ENCODE data around the gene ZIC4.

Gene ZIC4

DNA sequence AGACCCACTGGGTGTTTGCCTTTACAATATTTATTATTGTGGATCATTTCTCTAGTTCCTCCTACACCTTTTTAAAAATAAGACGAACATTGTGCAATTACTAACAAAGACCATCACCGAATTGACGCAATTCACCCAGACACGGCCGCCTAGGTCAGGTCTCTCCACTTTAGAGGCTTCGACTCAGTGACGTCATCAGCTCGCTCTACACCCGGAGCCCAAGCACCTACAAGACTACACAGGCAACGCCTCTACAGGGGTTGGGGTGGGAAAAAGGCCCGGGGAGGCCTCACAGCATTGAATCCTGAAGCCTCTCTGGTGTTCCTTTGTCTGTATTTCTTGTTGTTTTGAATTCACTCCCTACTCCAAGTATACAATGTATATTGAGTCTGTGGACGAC, 16.6 kb downstream of the ZIC4 start:
- no peak for DNase-seq

DNA sequence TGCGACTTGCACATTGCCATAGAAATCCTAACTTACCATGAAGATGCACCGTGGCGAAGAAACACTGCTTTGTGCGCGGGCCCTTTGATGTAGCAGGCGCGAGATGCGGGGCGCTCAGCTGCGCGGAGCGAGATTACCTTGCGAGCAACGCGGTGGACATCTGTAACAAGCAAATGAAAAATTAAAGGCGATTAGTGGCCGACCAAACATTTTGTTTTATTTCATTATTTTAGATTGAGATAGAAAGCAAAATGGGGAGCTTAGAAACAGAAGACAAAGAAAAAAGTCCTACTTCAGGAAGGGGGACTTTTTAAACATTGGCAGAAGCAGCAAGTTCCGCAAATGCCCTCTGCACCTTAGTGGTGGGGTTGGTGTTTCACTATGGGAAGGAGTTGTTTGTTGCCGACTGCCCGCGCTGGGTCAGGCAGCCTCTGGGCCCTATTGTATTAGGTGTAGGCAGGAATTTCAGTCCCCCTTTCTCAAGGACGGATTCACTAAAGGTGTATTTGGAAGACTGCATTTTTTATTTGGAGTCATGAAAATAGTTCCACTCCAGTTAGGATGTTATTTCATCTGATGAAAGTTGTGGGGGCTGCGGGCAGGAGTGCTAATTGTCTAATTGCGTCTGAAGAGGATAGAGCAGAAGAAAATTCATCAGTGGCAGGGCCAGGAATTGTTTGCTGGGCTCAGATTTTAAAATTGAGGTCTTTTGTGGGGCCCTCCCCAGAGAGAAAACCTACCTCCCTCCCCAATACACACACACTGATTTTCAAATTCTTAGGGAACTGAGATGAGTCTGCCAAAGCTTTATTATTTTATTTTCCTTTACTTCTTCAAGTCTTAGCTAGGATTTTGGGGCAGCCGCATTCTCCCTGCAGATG, 17.4 kb downstream of the ZIC4 start:
- no peak for DNase-seq

DNA sequence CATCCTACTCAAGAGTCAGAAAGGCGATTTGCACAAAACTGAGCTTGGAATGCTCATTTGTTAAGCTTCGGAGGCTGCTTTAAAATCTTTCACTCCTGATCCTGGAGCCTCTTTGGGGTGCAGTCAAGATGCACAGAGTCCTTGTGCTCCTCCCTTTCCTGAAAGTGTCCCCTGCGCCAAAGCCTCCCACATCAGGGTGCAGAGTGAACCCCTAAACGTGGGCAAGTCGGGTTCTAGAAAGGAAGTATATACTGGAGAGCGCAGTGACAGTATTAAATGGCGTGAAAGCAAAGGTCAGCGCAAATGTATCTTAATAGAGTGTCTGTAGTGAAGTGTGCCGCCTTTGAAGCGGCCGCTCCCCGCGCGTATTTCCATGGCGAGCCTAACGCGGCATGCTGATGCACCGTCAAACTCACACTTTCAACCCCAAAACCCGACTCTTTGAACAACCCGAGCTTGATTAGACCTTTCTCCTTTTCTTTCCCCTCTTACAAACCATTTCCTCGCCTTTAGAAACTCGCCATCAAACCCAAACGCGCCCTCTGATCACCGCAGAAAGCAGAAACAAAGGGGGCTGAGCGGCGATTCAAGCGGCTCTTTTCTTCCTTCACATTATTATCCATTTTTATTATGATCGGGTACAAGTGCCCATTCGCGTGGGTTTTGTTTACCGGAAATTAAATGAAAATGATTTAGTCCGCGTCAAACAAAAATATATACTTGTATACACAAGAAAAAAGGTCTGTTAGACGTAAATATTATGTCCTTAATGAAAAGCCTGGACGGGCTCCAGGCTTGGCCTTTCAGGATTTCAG, 18.3 kb downstream of the ZIC4 start:
- no peak for DNase-seq

DNA sequence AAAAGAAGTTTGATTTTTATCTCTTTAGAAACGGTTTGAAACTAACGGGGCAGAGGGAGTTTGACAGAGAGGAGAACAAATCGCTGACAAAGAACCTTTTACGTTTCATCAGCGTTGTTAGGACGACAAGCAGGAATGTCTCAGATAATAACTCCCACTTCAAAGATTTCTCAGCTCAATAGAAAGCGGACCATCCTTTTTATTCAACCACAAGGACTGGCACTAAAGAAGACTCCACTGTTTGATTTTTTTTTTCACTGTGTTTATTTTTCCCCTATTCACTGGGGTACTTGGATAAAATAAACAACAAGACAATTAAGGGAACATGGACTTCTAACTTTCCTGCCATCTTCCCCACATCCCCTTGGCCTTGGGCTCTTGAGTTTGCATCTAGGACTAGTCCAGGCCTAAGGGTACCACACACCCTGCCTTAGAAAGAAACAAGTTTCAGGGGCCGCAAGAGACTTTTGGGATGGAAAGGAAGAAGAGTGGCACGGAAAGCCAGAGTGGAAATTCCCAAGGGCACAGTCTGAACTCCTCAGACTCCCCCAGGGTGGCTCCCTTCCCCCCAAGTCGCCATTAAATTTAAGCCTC, 19.0 kb downstream of the ZIC4 start:
- DNase-seq: no peak

DNA sequence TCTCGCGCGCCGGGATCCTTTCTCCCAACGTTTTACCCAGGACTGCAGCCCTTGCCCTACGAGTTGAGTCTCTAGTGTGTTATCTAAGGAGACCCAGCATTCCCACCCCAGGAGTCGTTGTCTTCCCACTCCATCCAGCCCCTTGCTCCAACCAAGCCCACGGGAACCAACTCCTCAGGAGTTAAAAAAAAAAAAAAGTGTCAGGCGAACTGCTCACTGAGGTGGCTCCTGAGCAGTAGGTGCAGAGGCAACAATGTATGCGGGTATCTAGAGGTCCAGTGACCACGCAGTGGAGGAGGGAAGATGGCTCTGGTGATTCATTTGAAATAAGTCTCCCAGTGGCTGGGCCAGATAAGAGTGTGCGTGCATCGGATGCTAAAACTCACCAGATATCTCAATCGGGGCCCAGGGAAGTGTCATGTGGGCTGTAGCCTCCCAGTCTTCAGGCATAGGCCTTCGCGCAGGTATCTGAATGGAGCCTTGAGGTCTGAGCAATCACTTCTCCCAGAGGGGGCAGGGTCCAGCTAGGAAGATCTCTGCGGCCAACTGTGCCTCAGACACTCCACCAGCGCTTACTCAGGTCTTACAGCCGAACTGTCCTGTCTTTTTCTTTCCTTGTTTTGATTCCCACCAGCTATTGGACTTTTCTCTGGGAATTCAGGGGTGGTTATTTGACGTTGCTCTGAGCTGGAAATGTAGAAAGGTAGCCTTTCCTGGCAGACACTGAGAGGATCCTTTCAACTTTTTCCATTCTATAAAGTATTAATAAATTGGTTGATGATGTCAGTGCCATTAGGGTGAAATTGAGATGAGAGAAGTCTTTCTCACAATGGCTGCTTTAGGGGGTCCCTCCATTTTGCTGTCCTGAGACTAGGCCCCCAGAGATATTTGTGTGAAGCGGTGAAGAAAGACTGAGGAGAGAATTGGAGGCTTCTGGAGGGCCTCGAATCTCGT, 21.0 kb downstream of the ZIC4 start:
- no peak for DNase-seq

DNA sequence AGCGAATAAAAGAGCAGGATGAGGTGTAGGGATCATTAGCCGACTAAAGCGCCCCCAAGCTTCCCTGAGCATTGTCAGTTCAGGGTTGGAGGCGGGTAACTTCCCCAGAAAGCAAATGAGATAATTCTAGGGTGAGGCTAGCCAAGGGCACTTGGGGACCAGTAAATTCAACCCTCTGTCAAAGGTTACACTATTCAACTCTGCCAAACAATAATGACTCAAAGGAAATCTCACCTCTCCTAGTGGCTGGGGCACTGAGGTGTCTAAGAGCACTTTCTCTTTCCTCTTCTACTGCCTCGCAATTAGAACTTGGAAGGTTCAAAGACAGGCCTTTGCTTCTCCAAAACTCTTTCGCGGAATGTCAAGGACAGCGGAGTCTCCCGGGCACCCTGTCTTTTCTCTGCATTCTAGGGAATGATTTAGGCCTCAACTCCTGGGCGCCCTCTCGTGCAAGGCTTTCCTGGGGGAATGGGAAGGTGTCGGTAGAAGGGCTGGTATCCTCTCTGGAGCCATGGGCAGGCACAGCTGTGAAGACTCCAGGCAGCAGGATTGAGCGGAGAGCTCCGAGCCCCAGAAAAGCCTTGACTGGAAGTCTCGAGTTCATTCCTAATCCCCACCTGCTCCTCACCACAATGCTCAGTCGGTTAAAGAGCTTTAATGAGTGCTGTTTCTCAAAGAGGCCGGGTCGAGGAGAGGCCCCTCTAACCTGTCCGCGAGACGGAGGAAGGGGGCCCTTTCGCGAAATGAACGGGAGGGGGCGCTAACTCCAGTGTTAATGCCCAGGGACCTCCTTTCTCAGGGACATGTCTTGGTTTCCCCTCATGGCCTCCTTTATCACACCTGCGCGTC, 21.9 kb downstream of the ZIC4 start:
- no peak for DNase-seq

DNA sequence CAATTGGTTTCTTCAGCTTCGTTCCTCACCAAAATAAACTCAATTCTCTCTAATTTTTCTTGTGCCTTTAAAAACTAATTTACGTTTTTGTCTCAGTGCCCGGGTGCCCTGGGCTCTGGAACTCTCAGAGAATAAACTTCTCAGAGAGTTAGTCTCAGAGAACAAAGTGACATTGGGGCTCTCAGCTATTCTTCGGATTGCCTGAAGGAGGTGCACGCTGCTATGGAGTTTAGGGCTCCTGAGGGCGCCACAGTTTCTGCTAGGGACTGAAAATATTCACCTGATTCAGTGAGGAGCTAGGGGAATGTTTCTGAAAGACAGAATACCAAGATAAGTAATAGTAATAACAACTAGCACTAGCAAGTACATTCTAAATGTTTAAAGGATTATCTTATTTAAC, 22.7 kb downstream of the ZIC4 start:
- no peak for DNase-seq

DNA sequence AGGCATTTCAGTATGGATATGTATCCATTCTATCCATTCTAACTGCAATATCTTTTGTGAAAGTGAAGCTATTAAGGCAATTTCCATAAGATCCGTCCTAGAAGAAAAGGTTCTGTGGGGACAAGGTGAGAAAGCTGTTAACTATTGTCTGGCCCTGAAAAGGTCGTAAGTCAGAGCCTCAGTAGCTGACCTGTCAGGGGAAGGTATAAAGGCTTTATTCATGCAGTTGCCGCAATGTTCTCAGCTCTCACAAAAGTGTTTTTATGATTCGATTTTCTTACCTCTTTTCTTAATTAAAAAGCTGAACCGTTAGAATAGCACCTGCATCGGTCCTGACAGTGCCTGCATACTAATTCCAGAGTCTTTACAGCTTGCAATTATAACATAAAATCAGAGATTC, 24.7 kb downstream of the ZIC4 start:
- DNase-seq: no peak

DNA sequence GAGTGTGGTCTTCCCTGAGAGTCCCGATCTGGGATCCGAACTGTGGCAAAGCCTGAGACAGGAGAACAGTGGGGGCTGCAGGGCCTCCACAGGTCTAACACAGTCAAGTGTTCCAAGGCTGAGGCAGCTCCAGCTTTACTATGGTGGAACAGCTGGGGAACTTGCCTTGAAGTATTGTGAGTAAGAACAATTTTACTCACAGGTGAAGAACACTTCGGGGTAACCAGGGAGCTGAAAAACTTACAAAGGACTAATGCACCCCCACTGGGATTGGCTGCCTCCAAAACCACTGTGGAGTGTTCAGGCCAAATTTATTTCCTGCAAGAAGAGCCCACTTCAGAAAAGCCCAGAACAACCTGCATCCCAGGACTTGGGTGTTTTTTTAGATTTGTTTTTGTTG, 25.4 kb downstream of the ZIC4 start:
- DNase-seq: no peak

DNA sequence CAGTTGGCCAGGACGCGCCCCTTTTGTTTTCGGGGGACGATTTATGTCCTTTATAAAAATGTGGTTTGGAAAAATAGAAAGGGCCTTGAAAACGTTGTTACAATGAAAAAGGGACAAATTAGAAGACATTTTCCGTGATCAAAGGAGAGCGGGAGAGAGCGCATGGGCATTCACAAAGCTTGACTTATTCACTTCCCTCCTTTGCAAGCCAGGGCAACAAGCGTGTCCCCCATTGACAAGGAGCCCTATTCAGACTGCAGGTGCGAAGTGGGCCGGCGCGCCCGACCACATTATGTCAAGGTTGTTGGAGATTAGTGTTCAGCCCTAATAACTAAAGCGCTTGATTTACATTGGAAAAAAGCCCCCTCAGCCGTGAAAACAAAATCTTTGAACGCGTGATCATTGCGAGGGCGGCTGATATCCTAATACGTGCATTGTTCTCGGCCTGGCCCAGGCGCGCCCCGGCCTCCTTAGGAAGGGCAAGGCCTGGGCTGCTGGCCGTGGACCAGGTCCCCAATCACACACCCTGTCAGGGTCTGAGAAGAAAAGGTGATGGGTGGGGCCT, 25.9 kb downstream of the ZIC4 start:
- DNase-seq: no peak

DNA sequence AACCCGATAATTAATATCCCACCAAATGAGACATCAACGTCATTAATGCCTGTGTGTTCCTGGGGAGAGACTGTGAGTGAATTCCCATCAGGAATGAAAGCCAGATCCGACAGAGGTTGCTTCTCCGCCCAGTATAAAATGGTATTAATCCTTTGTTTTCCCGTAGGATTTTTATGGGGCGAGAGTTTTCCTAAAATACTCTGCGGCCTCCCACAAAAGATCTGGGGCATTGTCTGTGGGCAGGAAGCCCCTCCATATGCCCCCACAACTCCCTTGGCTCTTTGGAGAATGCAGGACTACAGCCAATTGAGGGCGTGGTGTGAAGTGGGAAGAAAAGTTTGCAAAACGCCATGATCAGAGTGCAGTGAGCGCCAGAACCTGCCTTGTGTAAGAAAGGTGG, 26.7 kb downstream of the ZIC4 start:
- DNase-seq: no peak

DNA sequence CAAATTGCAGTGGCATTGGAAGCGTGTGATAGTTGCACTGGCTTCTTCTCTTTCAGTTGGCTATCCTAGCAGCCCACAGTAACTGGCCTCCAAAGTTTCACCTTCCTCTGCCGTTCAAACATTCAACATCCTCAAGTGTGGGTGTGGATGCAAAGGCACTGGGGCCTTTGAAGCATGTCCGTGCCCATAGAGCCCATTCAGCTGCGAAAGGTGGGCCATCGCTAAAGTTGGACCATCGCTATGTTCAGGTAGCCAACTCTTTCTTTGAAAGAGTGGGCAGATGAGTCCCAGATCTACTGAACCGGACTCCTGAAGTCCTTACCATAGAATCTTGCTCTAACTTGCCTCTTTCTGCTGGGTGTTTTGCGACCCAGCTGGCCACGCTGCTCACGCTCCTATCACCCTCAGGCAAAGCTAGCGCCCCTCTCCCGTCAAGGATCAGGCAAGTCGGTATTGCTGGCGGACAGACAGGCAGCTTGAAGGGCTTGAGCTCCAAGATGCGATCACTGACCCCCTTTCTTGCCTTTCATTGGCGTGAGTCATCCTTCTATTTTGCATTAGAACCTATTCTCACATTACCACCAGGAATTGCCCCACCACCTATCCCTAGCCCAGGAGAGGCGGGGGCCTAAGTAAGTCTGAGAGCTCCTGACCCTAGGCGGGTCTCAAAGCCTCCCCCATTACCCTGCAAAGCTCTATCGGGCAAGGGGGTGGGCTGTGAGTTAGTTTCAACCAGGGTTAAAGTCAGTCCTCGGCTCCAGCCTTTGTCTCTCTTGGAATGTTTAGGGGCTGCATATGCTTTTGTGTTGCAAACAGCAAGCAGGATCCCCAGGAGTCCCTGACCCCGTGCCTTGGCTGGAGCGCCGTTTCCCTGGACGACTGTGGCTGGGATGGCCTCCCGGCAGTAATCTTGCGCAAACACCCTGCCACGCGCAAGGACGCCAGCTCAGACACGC, 28.7 kb downstream of the ZIC4 start:
- DNase-seq: no peak

DNA sequence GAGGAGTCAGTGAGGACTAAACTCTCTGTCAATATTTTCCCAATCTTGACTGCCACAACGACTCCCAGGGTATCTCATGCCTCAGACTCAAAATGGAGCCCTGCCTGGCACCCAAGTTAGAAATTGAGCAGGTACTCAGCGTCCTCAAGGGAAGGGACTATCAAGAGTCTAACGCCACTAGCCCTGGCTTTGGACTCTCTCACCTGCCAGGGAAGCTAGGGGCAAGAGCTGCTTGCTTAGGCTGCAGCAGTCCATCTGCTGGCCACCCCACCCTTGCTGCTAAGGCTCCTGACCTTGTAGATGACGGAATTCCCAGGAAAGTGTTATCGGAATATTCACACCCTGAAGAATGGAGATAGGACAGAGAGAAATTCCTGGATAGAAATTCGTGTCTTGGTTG, 33.0 kb downstream of the ZIC4 start:
- no peak for DNase-seq

DNA sequence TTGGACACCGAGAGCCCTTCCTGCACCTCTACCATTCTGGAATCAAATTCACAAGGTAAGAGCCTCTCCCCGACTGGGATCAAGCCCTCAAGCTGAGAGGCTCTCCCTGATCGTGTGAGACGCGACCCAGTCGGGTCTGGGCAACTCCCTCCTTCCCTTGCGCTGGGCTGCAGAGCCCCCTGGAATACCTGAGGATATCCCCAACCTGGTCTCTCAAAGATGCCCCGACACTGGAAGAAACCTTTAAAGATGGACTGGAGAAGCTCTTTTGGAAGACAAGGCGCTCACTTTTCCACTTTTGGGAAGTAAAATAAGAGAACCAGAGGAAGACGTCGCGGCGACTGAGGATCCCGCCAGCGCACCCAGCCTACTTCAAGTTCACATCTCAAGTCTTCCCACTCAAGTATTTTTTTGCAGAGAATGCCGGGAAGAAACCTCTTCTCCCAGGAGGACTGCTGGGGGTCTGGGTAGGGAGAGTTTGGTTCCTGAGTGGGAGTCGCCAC, 33.8 kb downstream of the ZIC4 start:
- DNase-seq: no peak

DNA sequence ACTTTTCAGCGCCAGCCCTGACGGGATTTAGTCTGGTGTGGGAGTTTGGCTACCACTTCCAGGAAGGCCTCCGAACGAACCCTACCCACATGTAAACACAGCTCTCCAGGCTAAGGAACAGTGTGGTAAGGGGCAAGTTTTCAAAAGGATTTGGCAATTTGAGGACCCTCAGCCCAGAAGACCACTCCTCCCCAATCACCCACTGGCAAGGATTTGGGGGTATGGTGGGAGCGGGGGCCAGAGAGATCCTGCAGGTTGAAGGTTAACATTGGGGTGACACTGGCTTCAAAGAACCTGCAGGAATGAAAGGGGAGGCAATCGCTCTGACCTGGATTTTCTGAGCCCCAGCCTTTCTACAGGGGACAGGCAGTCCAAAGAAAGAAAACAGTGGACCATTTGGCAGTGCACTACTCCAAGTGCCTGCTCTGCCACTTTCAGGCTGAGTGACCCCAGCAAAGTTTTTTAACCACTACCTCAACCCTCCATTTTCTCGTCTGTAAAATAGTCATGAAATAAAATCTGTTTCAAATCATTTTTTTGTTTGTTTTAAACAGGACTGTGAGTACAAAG, 34.5 kb downstream of the ZIC4 start:
- no peak for DNase-seq

DNA sequence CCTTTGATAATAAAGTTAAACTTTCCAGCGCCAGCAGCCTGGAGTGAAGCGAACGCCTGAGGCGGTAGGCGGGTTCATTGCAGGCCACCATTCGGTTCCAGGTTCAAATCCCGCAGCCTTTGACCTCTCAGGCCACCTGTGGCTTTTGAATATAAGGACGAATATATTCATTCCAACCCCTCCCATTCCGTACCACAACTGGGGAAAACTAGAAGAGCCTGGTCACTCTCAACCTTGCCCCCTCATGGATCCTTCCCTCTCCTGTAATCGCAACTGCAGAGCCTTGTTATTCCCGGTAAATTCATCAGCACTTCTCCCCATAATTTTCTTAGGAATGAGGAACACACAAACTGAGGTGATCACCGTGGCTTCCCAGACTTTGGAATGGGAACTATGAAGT, 35.2 kb downstream of the ZIC4 start:
- no peak for DNase-seq

DNA sequence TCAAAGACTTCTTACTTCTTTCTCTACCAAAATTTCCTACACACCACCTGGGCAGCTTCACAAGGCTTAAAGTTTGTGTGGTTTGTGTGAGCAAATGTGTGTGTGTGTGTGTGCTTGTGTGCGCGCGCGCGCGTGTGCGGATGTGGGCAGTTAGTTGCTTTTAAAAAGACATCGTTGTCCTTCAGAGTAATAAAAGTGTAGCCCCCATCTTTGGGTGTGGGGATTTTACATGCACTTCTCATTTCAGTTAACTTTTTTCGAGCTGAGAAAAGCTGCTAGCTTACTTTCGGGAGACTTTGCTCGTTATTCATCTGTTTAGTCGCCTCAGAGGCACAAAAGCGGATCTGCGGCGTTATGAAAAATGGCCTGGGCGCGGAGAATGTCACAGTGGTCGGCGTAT, 36.0 kb downstream of the ZIC4 start:
- no peak for DNase-seq

DNA sequence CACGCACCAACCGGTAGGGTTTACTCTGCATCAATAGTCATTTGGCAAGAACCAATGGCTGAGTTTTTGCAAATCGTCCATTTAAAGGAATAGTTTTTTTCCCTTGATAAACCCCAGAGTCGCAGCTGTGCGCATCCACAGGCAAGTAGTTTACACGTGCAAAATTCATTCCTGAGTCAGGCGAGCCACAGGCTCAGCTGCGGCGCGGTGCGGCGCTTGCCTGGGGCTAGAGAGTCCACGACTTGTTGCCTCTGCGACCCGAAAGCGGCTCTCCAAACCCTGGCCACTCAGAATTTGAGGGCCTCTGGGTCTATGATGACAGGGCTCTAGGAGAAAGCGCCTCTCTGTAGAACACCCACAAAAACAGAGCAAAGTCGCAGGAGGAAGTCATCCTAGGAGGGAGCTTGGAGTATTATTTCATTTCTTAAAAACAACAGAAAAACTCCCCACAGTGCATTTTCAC, 36.7 kb downstream of the ZIC4 start:
- no peak for DNase-seq

DNA sequence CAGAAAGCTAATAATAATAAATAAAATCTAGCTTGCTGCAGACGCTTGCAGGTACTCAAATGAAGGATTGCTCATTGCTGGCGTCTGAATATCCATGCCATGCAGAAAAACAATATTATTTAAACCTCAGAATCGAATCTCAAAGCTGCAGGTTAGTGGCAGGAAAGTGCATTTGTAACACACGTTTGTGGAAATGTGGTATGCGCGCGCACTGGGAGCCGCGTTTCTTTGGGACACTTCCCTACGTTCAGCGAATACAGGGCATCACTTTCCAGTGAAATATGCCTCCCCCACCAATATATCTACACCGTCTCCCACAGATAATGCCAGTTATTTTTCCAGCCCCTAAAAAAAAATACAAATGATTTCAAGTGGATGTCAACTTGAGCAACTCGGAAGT, 37.1 kb downstream of the ZIC4 start:
- DNase-seq: no peak
